Esophagus muscularis mucosa (tissue), 4 donors: ENCODE measurements around the gene C16orf90. TPM values are rescaled to one million over a fixed set of nuclear protein-coding genes. Genes with fewer than 3 reads are reported as not detected.
A peak's percentile ranks its signal among the peaks of the same experiment; 100 is the strongest.

ENCODE experiments used
- DNase-seq: peaks from one replicate; pipeline ENCODE4 v3.0.0-alpha.2; 2017; ENCODE audit errors: extremely low spot score
- H3K27ac ChIP-seq, 4 donors: fragments of 200-600 bp; sonication (generic); replicated peaks in 1 of 4; 1 replicate in 3 of 4; 2 replicates in 1 of 4; pipeline ENCODE4 v1.5.1; 2016 to 2019; ENCODE audit warnings: mild to moderate bottlenecking in 1 of 4
- H3K27me3 ChIP-seq, 4 donors: fragments of 200-600 bp; sonication (generic); one replicate each; pipeline versions ENCODE4 v1.5.1 to v1.6.0; 2016 to 2019
- H3K36me3 ChIP-seq, 4 donors: fragments of 200-600 bp; sonication (generic); one replicate each; pipeline ENCODE4 v1.5.1; 2016 to 2019
- H3K4me1 ChIP-seq, 4 donors: fragments of 200-600 bp; sonication (generic); one replicate each; pipeline ENCODE4 v1.5.1; 2016 to 2019
- H3K4me3 ChIP-seq, 4 donors: fragments of 200-600 bp; sonication (generic); 1 replicate in 2 of 4; 2 replicates in 2 of 4; pipeline ENCODE4 v1.5.1; 2016 to 2019; ENCODE audit warnings: mild to moderate bottlenecking in 4 of 4, moderate library complexity in 1 of 4
- H3K9me3 ChIP-seq, 4 donors: fragments of 200-600 bp; sonication (generic); 1 replicate in 3 of 4; 2 replicates in 1 of 4; pipeline ENCODE4 v1.5.1; 2016 to 2019
- CTCF ChIP-seq, 3 experiments: fragments of 200-600 bp in 2 of 3; fragments of 450-650 bp in 1 of 3; sonication (generic) in 2 of 3; IDR thresholded peaks; one replicate each; pipeline ENCODE4 v1.5.1; 2017 to 2019; ENCODE audit warnings: antibody characterized with exemption in 3 of 3, mild to moderate bottlenecking in 2 of 3, moderate library complexity in 1 of 3
- EP300 ChIP-seq: sonication (generic); formaldehyde crosslinking; IDR thresholded peaks from one replicate; pipeline ENCODE4 v1.6.1; 2017; ENCODE audit warnings: antibody characterized with exemption
- POLR2A ChIP-seq: fragments of 450-650 bp; IDR thresholded peaks from one replicate; pipeline ENCODE4 v1.6.1; 2017; ENCODE audit warnings: antibody characterized with exemption, moderate library complexity, mild to moderate bottlenecking, low read depth
- POLR2AphosphoS5 ChIP-seq, 2 donors: sonication (generic); formaldehyde crosslinking; IDR thresholded peaks; one replicate each; pipeline ENCODE4 v1.6.1; 2017; ENCODE audit warnings: antibody characterized with exemption in 2 of 2
- WGBS: methylation state at CpG from one replicate; pipeline ENCODE4 v1.1.5; 2018; 5-methylcytosine and 5-hydroxymethylcytosine counted together
- intact Hi-C: fragments of 100-400 bp; cut with DNase I; formaldehyde crosslinking; loops from one replicate; pipeline ENCODE4 v1.15.1; 2023
- total RNA-seq, 4 donors: library from RNA; depleted of rRNA; stranded (reverse); fragments of >200 nt; gene quantifications; one replicate each; pipeline versions ENCODE4 v1.1.0 to v1.2.1, GENCODE V29; 2016

Gene C16orf90
- total RNA-seq, 4 donors from 2014 or later: not detected

DNA sequence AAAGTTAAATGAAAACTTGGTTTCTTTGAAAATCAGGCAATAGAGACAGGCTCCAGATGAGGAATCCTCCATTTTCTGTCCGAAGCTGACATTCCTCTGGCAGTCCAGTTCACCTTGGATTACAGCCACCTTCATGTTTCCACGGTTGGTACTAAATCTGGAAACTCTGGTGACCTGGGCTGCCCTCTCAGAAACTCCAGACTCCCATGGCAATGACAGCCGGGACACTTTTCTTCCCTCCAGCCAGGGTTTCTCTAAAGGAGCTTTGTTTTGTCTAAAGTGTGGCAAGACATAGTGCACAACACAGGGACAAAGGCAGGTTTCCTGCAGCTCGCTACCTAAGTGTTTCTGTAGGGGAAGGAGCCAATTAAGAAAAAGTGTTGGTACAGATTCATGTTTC, 41.6 kb upstream of the C16orf90 start:
- intact Hi-C loops: no loop called here

GRCh38 chr16:3536271-3536731, 41.0 kb upstream of the C16orf90 start:
- Histone ChIP-seq H3K27me3 (no peaks in the 10 kb centered on the region), H3K4me1 (peaks cover 0 to 23% (median 20%) of the 10 kb centered on the region in 4 donors), H3K27ac (peak overlapping the region in 2 of 4 donors; percentile 2 to 37), H3K36me3 (peaks cover 24 to 78% (median 66%) of the 10 kb centered on the region in 4 donors), H3K9me3 (no peaks in the 10 kb centered on the region), H3K4me3 (no peak overlapping the region)
- no peak for DNase-seq
- intact Hi-C loops: no loop called here
- TF ChIP-seq CTCF (IDR thresholded peaks at IDR 0.05) (no peak), POLR2A (no peak), EP300 (no peak), POLR2AphosphoS5 (IDR thresholded peaks at IDR 0.05) (no peak)
- WGBS: 45% methylated on average over 3 of the region's 3 CpGs

More for the DNA sequence above, 41.6 kb upstream of the C16orf90 start:
- Histone ChIP-seq H3K27ac (peak overlapping the region in 3 of 4 donors; percentile 2 to 37 (median 5)), H3K27me3 (no peaks in the 10 kb centered on the region), H3K9me3 (no peaks in the 10 kb centered on the region), H3K36me3 (peaks cover 20 to 78% (median 63%) of the 10 kb centered on the region in 4 donors), H3K4me3 (no peak overlapping the region), H3K4me1 (peaks cover 0 to 23% (median 20%) of the 10 kb centered on the region in 4 donors)
- WGBS: 33% methylated on average over 4 of the region's 4 CpGs
- no peak for DNase-seq
- TF ChIP-seq CTCF (IDR thresholded peaks at IDR 0.05): no peak
- no peak for TF ChIP-seq POLR2A
- no peak for TF ChIP-seq POLR2AphosphoS5 (IDR thresholded peaks at IDR 0.05)
- no peak for TF ChIP-seq EP300

- TF ChIP-seq CTCF (IDR thresholded peaks at IDR 0.05) (no peak), EP300 (no peak), POLR2AphosphoS5 (IDR thresholded peaks at IDR 0.05) (no peak), POLR2A (no peak)
- intact Hi-C loops: no loop called here
- Histone ChIP-seq H3K27ac (no peak overlapping the region), H3K36me3 (peaks cover 23 to 77% (median 66%) of the 10 kb centered on the region in 4 donors), H3K4me1 (peaks cover 0 to 23% (median 20%) of the 10 kb centered on the region in 4 donors), H3K9me3 (no peaks in the 10 kb centered on the region), H3K27me3 (no peaks in the 10 kb centered on the region), H3K4me3 (no peak overlapping the region)
- WGBS: 95% methylated on average over 10 of the region's 10 CpGs
- no peak for DNase-seq
Observed at GRCh38 chr16:3534126-3534525, 38.8 kb upstream of the C16orf90 start.

GRCh38 chr16:3532741-3533140, 37.5 kb upstream of the C16orf90 start:
- Histone ChIP-seq H3K27ac (no peak overlapping the region), H3K27me3 (no peaks in the 10 kb centered on the region), H3K36me3 (peaks cover 23 to 76% (median 70%) of the 10 kb centered on the region in 4 donors), H3K9me3 (no peaks in the 10 kb centered on the region), H3K4me3 (no peak overlapping the region), H3K4me1 (peaks cover 0 to 24% (median 20%) of the 10 kb centered on the region in 4 donors)
- 96% methylated on average over 12 of the region's 12 CpGs for WGBS
- no peak for DNase-seq
- TF ChIP-seq POLR2AphosphoS5 (IDR thresholded peaks at IDR 0.05): no peak
- no peak for TF ChIP-seq POLR2A
- no peak for TF ChIP-seq CTCF (IDR thresholded peaks at IDR 0.05)
- no peak for TF ChIP-seq EP300
- intact Hi-C loops: no loop called here
